ENCODE measurements around the gene COL21A1.
A peak's percentile ranks its signal among the peaks of the same experiment; 100 is the strongest.
"Not testable (repeated sequence)": the region's sequence is repeated elsewhere in the genome, so short reads cannot be mapped to it uniquely, and the experiment has no call there.

COL21A1 gene

DNA sequence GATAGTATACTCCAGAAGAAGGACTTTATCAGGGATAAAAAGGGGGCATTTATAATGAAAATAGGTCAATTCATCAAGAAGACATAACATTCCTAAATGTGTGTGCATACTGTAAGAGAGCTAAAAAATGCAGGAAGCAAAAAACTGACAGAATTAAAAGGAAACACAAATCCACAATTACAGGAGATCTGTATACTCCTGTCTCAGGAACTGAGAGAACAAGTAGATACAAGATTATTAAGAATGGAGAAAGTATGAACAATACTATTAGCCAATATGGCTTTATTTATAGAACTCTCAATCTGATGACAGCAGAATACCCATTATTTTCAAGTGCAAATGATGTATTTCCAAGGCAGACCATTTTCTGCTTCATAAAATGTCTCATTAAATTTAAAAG is 204.3 kb downstream of the COL21A1 start:
- no peak for DNase-seq

DNA sequence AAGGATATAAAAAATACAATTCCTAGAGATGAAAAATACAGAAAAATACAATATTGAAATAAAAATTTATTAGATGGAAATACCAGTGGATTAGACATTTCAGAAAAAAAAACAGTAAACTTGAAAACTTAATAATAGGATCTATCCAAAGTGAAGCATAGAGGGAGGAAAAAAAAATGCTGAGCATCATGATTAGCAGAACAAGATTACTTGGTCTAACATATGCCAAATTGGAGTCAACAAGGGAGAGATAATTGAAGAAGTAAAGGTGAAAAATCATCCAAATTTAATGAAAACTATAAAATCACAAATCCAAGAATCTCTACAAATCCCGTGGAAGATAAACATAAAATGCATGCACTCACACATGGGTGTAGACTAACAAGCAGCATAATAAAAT is 205.8 kb downstream of the COL21A1 start:
- no peak for DNase-seq

DNA sequence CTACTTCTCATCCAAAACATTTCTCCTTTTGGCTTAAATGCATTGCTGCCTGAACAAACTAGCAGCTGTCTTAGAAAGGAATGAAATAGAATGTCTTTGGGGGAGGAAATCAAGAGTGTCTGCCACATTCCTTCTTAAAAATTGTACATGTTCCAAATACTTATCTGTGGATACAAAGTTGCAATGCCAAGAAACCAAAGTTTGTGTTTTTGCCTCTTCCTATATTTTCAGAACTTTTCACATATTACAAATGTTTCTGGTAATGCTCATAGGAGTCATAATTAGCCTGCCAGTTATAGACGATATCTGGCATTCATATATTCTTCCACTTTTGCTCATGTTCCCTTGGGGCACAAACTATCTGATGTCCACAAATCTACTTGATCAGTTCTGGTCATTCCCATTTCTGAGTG is 206.5 kb downstream of the COL21A1 start:
- DNase-seq: no peak

DNA sequence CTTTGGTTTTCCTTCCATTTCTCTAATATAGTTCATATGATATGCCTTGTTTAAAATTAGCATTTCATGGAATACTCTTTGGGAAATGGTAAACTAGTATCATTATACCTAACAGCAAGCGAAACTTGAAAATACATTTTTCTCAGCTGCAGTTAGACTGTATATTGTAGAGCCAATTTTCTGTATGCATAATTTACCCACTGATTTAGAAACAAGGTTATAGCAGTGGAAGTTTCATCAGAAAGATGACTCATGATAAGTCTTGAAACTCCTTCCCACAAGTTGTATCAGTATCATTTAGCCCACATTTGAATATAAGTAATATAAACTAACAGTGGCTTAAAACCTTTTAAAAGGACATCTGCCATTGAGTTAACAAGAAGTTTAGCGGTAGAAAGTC is 207.2 kb downstream of the COL21A1 start:
- DNase-seq: no peak

DNA sequence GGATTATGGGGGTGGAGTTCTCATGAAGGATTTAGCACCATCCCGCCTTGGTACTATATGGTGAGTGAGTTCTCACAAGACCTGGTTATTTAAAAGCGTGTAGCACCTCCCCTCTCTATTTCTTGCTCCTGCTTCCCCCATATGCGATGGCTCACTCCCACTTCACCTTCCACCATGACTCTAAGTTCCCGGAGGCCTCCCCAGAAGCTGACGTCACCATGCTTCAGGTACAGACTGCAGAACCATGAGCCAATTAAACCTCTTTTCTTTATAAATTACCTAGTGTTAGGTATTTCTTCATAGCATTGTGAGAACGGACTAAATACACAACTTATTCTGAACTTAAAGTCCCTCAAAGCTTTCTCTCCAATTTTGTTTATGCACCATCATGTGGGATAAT is 208.6 kb downstream of the COL21A1 start:
- no peak for DNase-seq

DNA sequence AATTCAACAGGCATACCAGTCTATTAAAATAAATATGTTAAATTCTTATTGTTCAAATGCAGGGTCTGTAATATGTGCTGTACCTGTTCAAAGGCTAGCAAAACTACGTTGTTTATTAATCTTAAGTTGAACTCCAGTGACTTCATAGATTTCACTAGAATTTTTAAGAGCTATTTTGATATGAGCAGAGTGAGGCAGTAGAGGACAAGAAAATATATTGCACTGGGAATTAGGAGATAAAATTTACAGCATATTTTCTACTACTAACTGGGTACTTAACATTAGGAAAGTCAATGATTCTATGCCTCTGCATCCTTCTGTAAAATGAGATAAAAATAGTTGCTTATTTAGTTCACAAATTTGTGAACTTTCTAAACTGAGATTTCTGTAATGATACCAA is 209.8 kb downstream of the COL21A1 start:
- no peak for DNase-seq

DNA sequence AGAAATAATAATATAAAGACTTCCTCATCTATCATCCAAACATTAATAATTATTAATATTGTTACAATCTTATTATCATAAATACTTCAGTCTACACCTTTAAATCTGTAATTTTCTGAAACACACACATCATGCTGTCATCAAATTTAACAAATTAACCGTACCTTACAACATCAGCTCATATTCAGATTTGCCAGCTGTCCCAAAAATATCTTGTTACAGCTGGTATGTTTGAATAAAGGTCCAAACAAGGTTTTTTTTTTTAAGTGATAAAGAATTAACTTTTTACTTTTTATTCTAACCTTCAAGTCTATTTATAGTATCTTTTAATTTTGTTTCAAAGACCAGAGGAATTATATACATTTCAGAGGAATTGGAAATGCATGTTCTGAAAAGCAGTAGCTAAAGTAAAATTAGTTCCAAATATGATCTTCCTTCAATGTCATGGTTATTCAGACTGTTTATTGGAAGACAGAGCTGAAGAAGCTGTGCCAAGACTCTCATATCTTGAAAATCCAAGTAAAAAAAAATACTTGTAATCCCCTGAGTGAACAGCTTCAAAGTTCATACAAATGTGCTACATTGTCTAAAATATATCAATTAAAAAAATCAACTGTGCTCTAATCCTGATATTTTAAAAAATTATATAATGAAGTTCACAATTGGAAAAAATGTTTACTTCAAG is 210.3 kb downstream of the COL21A1 start:
- DNase-seq: no peak

DNA sequence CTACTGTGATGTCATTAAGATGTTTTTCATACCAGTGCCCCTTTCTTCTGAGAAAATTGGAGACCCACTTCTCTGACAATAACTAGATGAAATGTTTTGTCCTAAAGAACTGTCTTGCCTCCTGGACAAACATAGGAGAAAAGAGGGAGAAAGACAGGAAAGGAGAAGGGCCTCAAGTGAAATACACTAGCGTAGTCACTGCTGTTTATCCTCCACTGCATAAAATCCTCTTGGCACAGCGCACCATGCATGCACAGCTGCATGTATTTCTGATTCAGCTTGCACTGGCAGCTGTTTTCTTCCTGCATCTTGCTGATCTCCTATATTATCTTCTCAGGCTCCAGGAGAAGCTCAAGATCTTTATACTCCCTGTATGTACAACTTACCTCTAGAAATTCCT is 214.0 kb downstream of the COL21A1 start:
- no peak for DNase-seq

DNA sequence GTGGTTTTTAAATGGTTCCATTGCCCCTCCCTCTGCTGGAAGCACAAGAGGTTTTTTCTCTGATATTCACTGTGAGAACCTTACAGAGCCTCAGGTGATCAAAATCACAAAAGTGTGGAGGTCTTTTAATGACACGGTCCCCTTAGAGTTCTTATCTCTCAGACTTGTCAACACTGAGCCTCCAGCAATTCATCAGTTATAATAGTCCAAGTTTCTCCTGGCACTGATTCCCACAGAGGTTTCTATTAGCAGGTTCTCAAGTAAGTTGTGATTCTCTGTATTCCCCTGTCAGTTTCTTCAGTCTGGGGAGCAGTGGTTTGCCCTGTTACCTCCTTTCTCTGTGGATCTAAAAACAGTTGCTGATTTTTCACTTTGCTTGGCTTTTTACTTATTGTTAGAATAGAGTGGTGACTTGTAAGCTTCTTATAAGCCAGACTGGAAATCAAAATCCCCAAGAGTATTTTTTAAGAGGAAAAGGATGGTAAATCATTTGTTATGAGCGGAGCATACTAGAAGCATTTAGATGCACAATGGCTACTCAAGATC is 214.6 kb downstream of the COL21A1 start:
- no peak for DNase-seq

DNA sequence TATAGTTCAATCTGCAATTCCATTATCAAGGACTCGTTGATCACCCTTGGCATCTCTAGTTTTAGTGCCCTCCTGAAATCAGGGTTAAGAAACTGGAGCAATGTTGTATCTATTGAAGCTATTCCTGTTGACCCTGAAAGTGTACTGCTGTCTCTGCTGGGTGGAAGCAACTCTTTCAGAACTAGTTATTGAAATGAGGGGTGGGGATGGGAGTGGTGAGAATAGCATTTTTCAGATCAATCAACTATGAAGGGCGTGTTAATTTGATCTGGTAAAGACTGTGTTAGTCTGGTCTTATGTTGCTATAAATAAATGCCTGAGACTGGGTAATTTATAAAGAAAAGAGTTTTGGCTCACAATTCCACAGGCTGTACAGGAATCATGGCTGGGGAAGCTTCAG is 219.5 kb downstream of the COL21A1 start:
- DNase-seq: no peak

DNA sequence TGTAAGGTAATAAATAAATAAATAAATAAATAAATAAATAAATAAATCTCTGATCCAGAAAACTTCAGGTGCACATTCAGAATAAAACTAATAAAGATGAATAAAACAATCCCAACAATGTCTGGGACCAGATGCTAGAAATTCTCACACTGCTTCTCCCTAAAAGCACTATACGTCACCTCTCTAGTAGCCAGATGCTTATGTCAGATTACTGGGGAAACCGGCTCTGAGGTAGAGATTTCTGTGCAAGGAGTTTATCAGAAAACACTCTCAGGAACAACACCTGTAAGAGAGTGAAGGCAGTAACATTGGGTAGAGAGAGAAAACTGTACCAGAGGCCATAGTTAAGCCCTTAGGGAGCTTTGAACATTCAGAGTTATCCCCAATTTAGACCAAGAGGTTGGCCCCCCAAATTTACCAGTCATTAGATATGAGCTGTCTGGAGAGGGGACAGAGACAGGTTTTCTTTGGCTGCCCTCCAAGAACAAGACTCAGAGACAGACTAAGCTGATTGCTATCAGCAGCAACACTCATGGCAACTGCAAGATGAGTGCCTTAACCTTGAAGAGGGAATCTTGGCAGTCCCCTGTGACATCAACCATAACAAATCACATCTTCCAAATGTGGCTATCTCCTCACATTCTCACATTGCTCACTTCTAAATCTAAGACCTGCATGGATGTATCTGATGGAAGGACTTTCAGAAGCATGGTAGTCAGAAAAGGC is 220.8 kb downstream of the COL21A1 start:
- no peak for DNase-seq

DNA sequence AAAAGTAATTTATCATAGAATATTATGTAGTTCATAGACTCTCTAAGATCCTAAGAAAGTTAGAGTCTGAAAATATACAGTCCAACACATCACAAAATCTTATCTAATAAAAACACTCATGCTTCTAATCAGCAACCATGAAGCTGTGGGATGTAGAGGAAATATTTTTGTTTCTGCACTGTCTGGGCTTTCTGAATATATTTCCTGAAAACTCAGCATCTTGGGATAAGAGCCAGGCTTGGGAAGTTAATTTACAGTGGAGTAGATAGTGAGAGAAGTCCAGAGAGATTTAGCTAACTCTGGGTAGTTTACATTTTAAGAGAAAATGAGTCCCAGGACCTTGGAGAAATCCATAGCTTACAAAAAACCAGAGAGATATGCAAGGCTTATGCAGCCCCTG is 221.6 kb downstream of the COL21A1 start:
- DNase-seq: peak; percentile 51

DNA sequence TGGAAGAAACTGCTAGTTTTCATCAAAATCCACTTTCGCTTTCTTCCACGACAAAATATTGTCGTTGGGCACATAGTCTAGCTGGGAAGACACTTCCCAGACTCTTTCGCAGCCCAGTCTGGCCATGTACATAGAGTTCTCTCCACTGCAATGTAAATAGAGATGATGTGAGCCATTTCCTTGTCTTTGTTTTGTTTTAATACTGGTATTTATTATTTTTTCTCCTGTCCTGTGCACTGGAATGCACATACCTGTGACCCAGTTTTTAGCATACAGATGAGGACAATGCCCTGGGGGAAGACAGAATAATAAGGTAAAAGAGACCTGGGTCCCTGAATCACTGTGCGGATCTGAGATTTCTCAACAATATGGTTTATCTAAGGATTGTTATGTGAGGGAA is 222.4 kb downstream of the COL21A1 start:
- DNase-seq: no peak

DNA sequence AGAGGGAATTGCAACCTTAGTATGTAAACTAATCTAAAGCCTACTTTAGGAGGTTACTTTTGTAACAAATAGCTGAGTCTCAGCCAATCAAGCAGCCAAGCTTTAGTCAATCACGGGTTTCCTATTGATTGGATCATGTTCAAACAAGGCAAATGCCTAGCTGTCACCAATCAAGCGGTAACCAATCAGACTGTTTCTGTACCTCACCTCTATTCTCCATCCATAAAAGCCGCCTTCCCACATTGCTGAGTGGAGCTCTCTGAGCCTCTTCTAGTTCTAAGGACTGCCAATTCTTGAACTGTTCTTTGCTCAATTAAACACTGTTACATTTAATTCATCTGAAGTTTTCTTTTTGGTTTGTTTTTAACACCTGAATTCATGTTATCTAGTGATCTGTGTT is 223.6 kb downstream of the COL21A1 start:
- DNase-seq: no peak

DNA sequence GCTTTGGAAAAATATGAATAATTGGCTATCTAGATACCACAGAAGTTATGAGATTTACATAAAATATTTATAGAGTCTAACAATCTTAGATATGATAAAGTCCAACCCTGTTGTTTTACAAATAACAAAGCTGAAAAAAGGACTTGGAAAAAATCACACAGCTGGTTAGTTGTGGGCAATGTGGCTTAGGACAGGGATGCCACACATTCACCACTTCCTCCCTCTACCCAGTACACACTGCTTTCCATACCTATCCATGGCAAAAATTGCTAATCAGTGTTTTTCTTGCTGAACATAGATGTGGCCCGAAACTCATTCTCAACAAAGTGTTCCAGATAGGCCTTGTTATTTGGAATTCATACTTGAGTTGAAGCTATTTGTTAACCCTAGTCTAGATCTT is 224.7 kb downstream of the COL21A1 start:
- DNase-seq: no peak

DNA sequence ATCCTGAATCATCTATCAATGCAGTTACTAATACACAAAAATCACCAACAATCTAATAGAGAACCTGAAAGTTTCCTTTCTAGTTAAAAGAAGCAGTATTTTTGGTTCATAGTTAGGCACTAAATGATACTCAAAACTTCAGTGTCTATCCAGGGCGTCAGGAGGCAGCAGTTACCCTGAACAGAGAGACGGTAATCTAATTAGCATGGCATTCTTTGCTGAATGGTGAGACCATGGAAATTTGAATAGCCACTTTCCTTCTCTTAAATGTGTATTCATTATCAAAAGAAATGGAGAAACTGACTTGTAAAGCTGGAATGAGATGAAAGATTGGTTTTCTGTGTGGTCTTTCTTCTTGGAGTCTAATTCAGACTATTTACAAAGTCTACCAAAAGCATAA is 225.4 kb downstream of the COL21A1 start:
- no peak for DNase-seq

DNA sequence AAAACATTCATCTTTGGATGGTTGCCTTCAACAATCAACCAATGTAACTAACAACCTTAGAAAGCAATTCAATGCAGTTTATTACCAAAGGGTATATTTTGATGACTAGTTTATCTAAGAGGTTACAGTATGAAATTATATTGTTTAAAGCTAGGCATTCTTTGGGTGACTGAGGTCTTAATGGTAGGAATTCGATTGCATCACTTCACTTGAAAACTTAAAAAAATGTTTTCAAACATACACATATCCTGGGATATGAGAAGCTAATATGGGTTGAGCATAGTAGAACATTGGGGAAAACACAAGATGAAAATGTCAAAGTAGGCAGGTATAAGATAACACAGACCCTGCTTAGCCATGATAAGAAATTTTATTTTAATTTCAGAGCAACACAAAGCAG is 227.4 kb downstream of the COL21A1 start:
- no peak for DNase-seq

DNA sequence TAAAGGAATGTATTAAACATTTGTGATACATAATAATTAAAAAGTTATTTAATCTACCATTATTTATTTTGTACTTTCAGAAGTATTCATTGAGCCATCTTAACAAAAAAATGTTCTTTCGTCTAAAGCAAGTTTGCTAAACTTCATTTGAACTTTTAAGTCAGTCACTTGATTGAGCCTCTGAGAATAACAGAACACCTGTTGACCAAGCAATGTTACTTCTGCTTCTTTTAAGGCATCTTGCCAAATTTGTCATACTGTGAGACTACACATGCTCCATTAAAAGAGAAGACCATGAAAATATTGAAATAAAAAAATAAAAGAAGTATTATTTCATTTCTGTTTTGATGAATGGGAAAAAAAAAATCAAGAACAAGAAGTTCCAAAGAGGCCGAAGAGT is 230.2 kb downstream of the COL21A1 start:
- DNase-seq: no peak

DNA sequence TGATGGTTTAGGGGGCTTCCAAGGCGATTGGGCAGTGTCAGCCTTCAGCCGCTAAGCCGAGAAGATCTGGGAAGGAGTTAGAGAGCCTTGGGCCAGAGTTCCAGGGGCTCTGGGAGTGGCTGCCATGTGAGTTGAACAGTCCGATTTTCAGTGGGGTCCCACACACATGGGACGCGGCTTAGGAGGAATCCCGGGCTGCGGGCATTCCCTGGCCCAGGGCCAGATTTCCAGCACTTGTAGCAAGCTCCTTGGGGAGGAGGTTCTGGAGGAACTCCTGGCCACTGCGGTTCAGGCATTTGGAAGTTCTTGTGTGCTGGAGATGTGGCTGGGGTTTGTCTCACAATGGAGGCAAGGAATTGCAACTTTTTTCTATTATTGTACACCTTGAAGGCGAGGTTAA is 233.3 kb downstream of the COL21A1 start:
- DNase-seq: not testable (repeated sequence)

DNA sequence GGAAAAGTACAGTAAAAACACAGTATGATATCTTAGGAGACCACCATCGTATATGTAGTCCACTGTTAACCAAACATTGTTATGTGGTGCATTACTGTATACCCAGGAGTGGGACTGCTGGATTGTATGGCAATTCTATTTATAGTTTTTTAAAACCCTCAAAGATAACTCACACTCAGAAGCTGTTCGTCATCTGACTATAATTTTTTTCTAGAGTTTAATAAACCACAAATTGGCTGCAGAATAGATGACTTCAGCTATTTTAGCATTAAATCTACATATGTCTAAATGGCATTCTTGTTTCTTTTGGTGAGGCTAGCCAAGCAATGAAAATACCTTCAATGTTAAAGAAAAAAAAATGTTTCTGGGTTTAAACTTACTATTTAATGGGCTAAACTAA is 237.7 kb downstream of the COL21A1 start:
- DNase-seq: no peak
